Muscle layer of colon (tissue), 2 donors: ENCODE measurements around the gene CDH15.
"Not testable (repeated sequence)": the region's sequence is repeated elsewhere in the genome, so short reads cannot be mapped to it uniquely, and the experiment has no call there.

Source experiments
- H3K27ac ChIP-seq: one replicate; pipeline ENCODE4 v1.7.0; 2013; ENCODE audit warnings: low read depth, mild to moderate bottlenecking, low read length, moderate library complexity
- H3K27me3 ChIP-seq, 2 donors: one replicate each; pipeline ENCODE4 v1.7.0; 2013; ENCODE audit warnings: low read length in 2 of 2, mild to moderate bottlenecking in 2 of 2; ENCODE audit not compliant: insufficient read depth in 2 of 2, control insufficient read depth in 1 of 2
- H3K36me3 ChIP-seq: one replicate; pipeline ENCODE4 v1.7.0; 2013; ENCODE audit warnings: mild to moderate bottlenecking, low read length; ENCODE audit not compliant: insufficient read depth
- H3K4me1 ChIP-seq: one replicate; pipeline ENCODE4 v1.7.0; 2013; ENCODE audit warnings: mild to moderate bottlenecking, low read length; ENCODE audit not compliant: insufficient read depth
- H3K4me3 ChIP-seq, 2 donors: one replicate each; pipeline ENCODE4 v1.7.0; 2013; ENCODE audit warnings: low read length in 2 of 2, low read depth in 1 of 2, mild to moderate bottlenecking in 1 of 2, moderate library complexity in 1 of 2
- H3K9ac ChIP-seq: one replicate; pipeline ENCODE4 v1.7.0; 2013; ENCODE audit warnings: low read length
- H3K9me3 ChIP-seq: one replicate; pipeline ENCODE4 v1.7.0; 2013; ENCODE audit warnings: mild to moderate bottlenecking, low read length
- donor health status: abdominal sarcoma.
- donor health status: Adenocarcinoma of cecum.

CDH15 gene

DNA sequence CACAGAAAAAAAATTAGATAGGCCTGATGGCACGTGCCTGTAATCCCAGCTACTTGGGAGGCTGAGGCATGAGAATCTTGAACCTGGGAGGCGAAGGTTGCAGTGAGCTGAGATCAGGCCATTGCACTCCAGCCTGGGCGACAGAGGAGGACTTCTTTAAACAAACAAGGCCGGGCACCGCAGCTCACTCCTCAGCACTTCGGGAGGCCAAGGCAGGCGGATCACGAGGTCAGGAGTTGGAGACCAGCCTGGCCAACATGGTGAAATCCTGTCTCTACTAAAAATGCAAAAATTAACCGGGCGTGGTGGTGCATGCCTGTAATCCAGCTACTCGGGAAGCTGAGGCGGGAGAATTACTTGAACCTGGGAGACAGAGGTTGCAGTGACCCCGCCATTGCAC lies 72.7 kb downstream of the CDH15 start:
- not testable (repeated sequence) for H3K27me3 ChIP-seq, H3K9me3 ChIP-seq, H3K36me3 ChIP-seq, H3K27ac ChIP-seq, H3K4me1 ChIP-seq, H3K9ac ChIP-seq, H3K4me3 ChIP-seq

DNA sequence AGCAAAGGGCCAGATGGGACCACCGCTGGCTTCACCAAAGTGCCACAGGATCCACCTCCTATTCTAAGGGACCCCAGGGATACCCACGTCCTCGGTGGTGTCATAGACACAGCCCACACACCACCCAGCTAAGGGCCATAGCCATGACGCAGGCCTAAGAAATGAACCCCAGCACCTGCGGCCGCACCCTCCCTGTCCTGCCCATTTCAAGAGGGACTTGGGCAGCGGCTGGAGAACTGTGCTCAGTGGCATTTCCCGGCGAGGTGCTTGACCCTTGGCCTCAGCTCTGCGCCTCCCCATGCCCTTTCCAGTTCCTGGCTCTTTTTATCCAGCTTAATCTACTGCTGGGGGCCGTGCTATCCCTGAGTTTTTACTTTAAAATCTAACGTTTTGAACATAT lies 73.2 kb downstream of the CDH15 start:
- Histone ChIP-seq H3K27ac (no peak overlapping the region), H3K4me1 (no peaks in the 10 kb centered on the region)

More for the DNA sequence above, 73.2 kb downstream of the CDH15 start:
- Histone ChIP-seq H3K9me3 (no peaks in the 10 kb centered on the region), H3K9ac (no peak overlapping the region), H3K36me3 (no peaks in the 10 kb centered on the region), H3K27me3 (peaks cover 0 to 8% of the 10 kb centered on the region in 2 donors), H3K4me3 (no peak overlapping the region)
